Bronchial epithelial cell (primary cell): ENCODE measurements around the gene SRP14. TPM values are rescaled to one million over a fixed set of nuclear protein-coding genes. Genes with fewer than 3 reads are reported as not detected.
"Not testable (repeated sequence)": the region's sequence is repeated elsewhere in the genome, so short reads cannot be mapped to it uniquely, and the experiment has no call there.

ENCODE experiments used
- DNase-seq: peaks from one replicate; pipeline ENCODE4 v3.0.0-alpha.2; 2010; ENCODE audit warnings: low read depth
- FAIRE-seq: peaks from 2 replicates; lab custom pipeline; 2011; peaks lifted over from hg19 to GRCh38; lab: Jason Lieb, UNC
- H3K27me3 ChIP-seq: 2 replicates; pipeline ENCODE4 v1.5.1; 2011; ENCODE audit warnings: low read length; ENCODE audit not compliant: control insufficient read depth, insufficient read depth
- H3K36me3 ChIP-seq: 2 replicates; pipeline ENCODE4 v1.5.1; 2011; ENCODE audit warnings: low read length; ENCODE audit not compliant: control insufficient read depth, insufficient read depth
- H3K4me3 ChIP-seq: 2 replicates; pipeline ENCODE4 v1.5.1; 2011; ENCODE audit warnings: mild to moderate bottlenecking, low read depth, low read length, control low read depth
- CTCF ChIP-seq: IDR thresholded peaks from 2 replicates; pipeline ENCODE4 v1.5.1; 2011; ENCODE audit warnings: mild to moderate bottlenecking, moderate library complexity, low read length, control low read depth, inconsistent platforms; ENCODE audit not compliant: insufficient read depth, severe bottlenecking
- total RNA-seq: library from RNA; depleted of rRNA; stranded (reverse); fragments of >200 nt; gene quantifications from 2 replicates; pipeline ENCODE4 v1.2.1, GENCODE V29; 2014

The SRP14 gene
- total RNA-seq, 1 donor from 2014 or later = 95.8 TPM

GRCh38 chr15:40075298-40076044 is 36.5 kb upstream of the SRP14 start:
- Histone ChIP-seq H3K4me3 (no peak overlapping the region), H3K27me3 (no peaks in the 10 kb centered on the region), H3K36me3 (no peaks in the 10 kb centered on the region)
- FAIRE-seq = no peak
- TF ChIP-seq CTCF = no peak
- no peak for DNase-seq

GRCh38 chr15:40074656-40075055 is 35.7 kb upstream of the SRP14 start:
- H3K4me3 ChIP-seq, FAIRE-seq, H3K36me3 ChIP-seq, DNase-seq, H3K27me3 ChIP-seq: not testable (repeated sequence)

- not testable (repeated sequence) for H3K36me3 ChIP-seq, DNase-seq, H3K4me3 ChIP-seq, H3K27me3 ChIP-seq, FAIRE-seq
These were observed 34.9 kb upstream of the SRP14 start for GRCh38 chr15:40073716-40074490.

- H3K27me3 ChIP-seq = no peaks in the 10 kb centered on the region
These were observed 33.4 kb upstream of the SRP14 start for GRCh38 chr15:40072216-40072990.

GRCh38 chr15:40070608-40071218 is 31.7 kb upstream of the SRP14 start:
- DNase-seq (no peak), FAIRE-seq (no peak)
- TF ChIP-seq CTCF = no peak
- no peak overlapping the region for H3K4me3 ChIP-seq
- H3K27me3 ChIP-seq = no peaks in the 10 kb centered on the region
- no peaks in the 10 kb centered on the region for H3K36me3 ChIP-seq

More at GRCh38 chr15:40072216-40072990, 33.4 kb upstream of the SRP14 start:
- DNase-seq (no peak), FAIRE-seq (no peak)
- Histone ChIP-seq H3K4me3 (no peak overlapping the region), H3K36me3 (no peaks in the 10 kb centered on the region)
- no peak for TF ChIP-seq CTCF

- FAIRE-seq (no peak), DNase-seq (no peak)
- Histone ChIP-seq H3K4me3 (no peak overlapping the region), H3K36me3 (no peaks in the 10 kb centered on the region), H3K27me3 (no peaks in the 10 kb centered on the region)
- TF ChIP-seq CTCF = no peak
These were observed 31.2 kb upstream of the SRP14 start for GRCh38 chr15:40070166-40070557.
